K562 (cell line): Measurements from ENCODE around the gene CPM. TPM values are rescaled to one million over a fixed set of nuclear protein-coding genes. Genes with fewer than 3 reads are reported as not detected.

Experiments
- ATAC-seq: fragments of 200-7000 bp; cut with Tn5 transposase; 3 replicates; pipeline ENCODE4 v1.9.1; 2020; ENCODE audit warnings: moderate library complexity
- BruUV-seq: library from RNA; stranded (reverse); fragments of 400-500 nt; replicated peaks from 2 replicates; lab custom pipeline; 2021; lab: Mats Ljungman, UMichigan
- CTCF ChIA-PET: fragments of 300-600 bp; formaldehyde crosslinking; extraction: SDS; loops from one replicate; lab custom pipeline; 2021; ENCODE audit warnings: low intra/inter-chr PET ratio; lab: Yijun Ruan, JAX
- POLR2A ChIA-PET: fragments of 300-600, 350-650 bp; sonication (Branson Sonifier 250); formaldehyde crosslinking; extraction: SDS; loops from one replicate; lab custom pipeline; 2021; ENCODE audit warnings: antibody characterized with exemption, inconsistent platforms; lab: Yijun Ruan, JAX
- DNase-seq, 4 experiments: peaks; one replicate each; pipeline versions ENCODE4 v3.0.0 to v3.0.0-alpha.2; 2011 to 2018; ENCODE audit warnings: low spot score in 3 of 4, mixed read lengths in 3 of 4; ENCODE audit errors: extremely low read depth in 1 of 4
- FAIRE-seq: peaks from 2 replicates; lab custom pipeline; 2011; peaks lifted over from hg19 to GRCh38; lab: Jason Lieb, UNC
- H2AFZ ChIP-seq: 2 replicates; pipeline ENCODE4 v1.6.0; 2011; ENCODE audit warnings: low read depth, low read length, control low read depth, inconsistent platforms
- H3K27ac ChIP-seq: fragments of 200-600 bp; 3 replicates; pipeline ENCODE4 v1.8.0; 2011; ENCODE audit warnings: low read depth, mild to moderate bottlenecking, control low read depth, inconsistent platforms, low read length, moderate library complexity, mixed read lengths; ENCODE audit errors: extremely low read depth
- H3K27me3 ChIP-seq, 2 experiments: fragments of 300-600 bp in 1 of 2; 2 replicates in 1 of 2; 3 replicates in 1 of 2; pipeline versions ENCODE4 v1.6.0 to v1.8.0; 2011; ENCODE audit warnings: inconsistent platforms in 2 of 2, low read length in 2 of 2, mild to moderate bottlenecking in 1 of 2, mixed read lengths in 1 of 2, moderate library complexity in 1 of 2; ENCODE audit not compliant: control insufficient read depth in 2 of 2, insufficient read depth in 2 of 2
- H3K36me3 ChIP-seq: fragments of 300-600 bp; 3 replicates; pipeline ENCODE4 v1.8.0; 2011; ENCODE audit warnings: mild to moderate bottlenecking, low read length, inconsistent platforms; ENCODE audit not compliant: control insufficient read depth, insufficient read depth
- H3K4me1 ChIP-seq, 2 experiments: fragments of 200-600 bp in 1 of 2; replicated peaks in 1 of 2; 2 replicates in 1 of 2; 3 replicates in 1 of 2; pipeline versions ENCODE4 v1.5.1 to v1.8.0; 2011; ENCODE audit warnings: inconsistent platforms in 2 of 2, low read length in 2 of 2, mild to moderate bottlenecking in 1 of 2, mixed read lengths in 1 of 2, moderate library complexity in 1 of 2; ENCODE audit not compliant: control insufficient read depth in 2 of 2, insufficient read depth in 2 of 2
- H3K4me2 ChIP-seq: 2 replicates; pipeline ENCODE4 v1.6.1; 2011; ENCODE audit warnings: low read length, control low read depth, inconsistent platforms, mixed read lengths; ENCODE audit not compliant: insufficient read depth
- H3K4me3 ChIP-seq: fragments of 200-600 bp; sonication (generic), shearing (Covaris generic); 2 replicates; pipeline ENCODE4 v1.5.1; 2016; ENCODE audit warnings: control low read depth, inconsistent platforms
- H3K79me2 ChIP-seq: fragments of 200-600 bp; 3 replicates; pipeline ENCODE4 v1.8.0; 2011; ENCODE audit warnings: low read length, inconsistent platforms; ENCODE audit not compliant: control insufficient read depth, insufficient read depth
- H3K9ac ChIP-seq, 2 experiments: 2 replicates each; pipeline versions ENCODE4 v1.6.0 to v1.6.1; 2011; ENCODE audit warnings: low read depth in 2 of 2, low read length in 2 of 2, control low read depth in 1 of 2, inconsistent platforms in 1 of 2, mild to moderate bottlenecking in 1 of 2, mixed read lengths in 1 of 2; ENCODE audit not compliant: insufficient read depth in 1 of 2
- H3K9me1 ChIP-seq: one replicate; pipeline ENCODE4 v1.6.0; 2011; ENCODE audit warnings: inconsistent platforms, mild to moderate bottlenecking, low read length, moderate library complexity; ENCODE audit not compliant: control insufficient read depth, insufficient read depth
- H3K9me3 ChIP-seq: replicated peaks from 2 replicates; pipeline ENCODE4 v1.5.1; 2011; ENCODE audit warnings: low read depth, low read length, inconsistent platforms; ENCODE audit not compliant: control insufficient read depth, insufficient read depth
- H4K20me1 ChIP-seq: replicated peaks from 2 replicates; pipeline ENCODE4 v1.6.1; 2011; ENCODE audit warnings: low read length, inconsistent platforms, mixed read lengths; ENCODE audit not compliant: control insufficient read depth, insufficient read depth
- BRCA1 ChIP-seq, 2 experiments: fragments of 450-650 bp in 1 of 2; sonication (generic) in 1 of 2; formaldehyde crosslinking in 1 of 2; IDR thresholded peaks; 2 replicates each; pipeline versions ENCODE4 v1.5.0 to v1.6.1; 2017 to 2020; ENCODE audit warnings: mild to moderate bottlenecking in 1 of 2, missing genetic modification reagents in 1 of 2
- CC2D1A ChIP-seq: fragments of 450-650 bp; IDR thresholded peaks from 2 replicates; pipeline ENCODE4 v1.6.1; 2017; ENCODE audit warnings: mild to moderate bottlenecking
- HES1 ChIP-seq: fragments of 450-650 bp; IDR thresholded peaks from 2 replicates; pipeline ENCODE4 v1.6.1; 2016; ENCODE audit warnings: low read depth, mild to moderate bottlenecking, moderate library complexity
- IRF2 ChIP-seq: sonication (generic); formaldehyde crosslinking; IDR thresholded peaks from 2 replicates; pipeline ENCODE4 v1.8.1; 2022; ENCODE audit warnings: mild to moderate bottlenecking, missing genetic modification reagents
- MBD2 ChIP-seq: sonication (generic); IDR thresholded peaks from 2 replicates; pipeline ENCODE4 v1.6.1; 2016; ENCODE audit warnings: low read depth, borderline replicate concordance
- NCOA4 ChIP-seq: fragments of 450-650 bp; IDR thresholded peaks from 2 replicates; pipeline ENCODE4 v1.6.1; 2018; ENCODE audit warnings: mild to moderate bottlenecking; ENCODE audit not compliant: partially characterized antibody
- SMAD2 ChIP-seq: fragments of 150-350 bp; IDR thresholded peaks from 2 replicates; pipeline ENCODE4 v1.6.1; 2014; ENCODE audit warnings: low read depth, mild to moderate bottlenecking, low read length
- SNRNP70 ChIP-seq: fragments of 200-400 bp; formaldehyde crosslinking; optimal IDR thresholded peaks from 2 replicates; pipeline ENCODE3; 2017; ENCODE audit warnings: low read depth, low read length
- TRIM28 ChIP-seq: fragments of 450-650 bp; IDR thresholded peaks from 2 replicates; pipeline ENCODE4 v1.6.1; 2017
- TSC22D4 ChIP-seq: fragments of 450-650 bp; IDR thresholded peaks from 2 replicates; pipeline ENCODE4 v1.6.1; 2016; ENCODE audit warnings: missing genetic modification characterization, missing biosample characterization, control low read depth
- XRCC5 ChIP-seq: fragments of 200-400 bp; formaldehyde crosslinking; IDR thresholded peaks from 2 replicates; pipeline ENCODE4 v1.6.1; 2017; ENCODE audit warnings: low read depth, mild to moderate bottlenecking, low read length
- ZFPM2 ChIP-seq: fragments of 250-450 bp; sonication (Bioruptor Pico); IDR thresholded peaks from 2 replicates; pipeline ENCODE4 v1.5.1; 2022; ENCODE audit warnings: mild to moderate bottlenecking
- ZNF77 ChIP-seq: fragments of 250-450 bp; sonication (Bioruptor Pico); IDR thresholded peaks from 2 replicates; pipeline ENCODE4 v1.5.0; 2020
- WGBS: fragments of 100-300 bp; shearing (Covaris generic); methylation state at CpG from one replicate; pipeline ENCODE4 v1.1.6; 2016; ENCODE audit warnings: low coverage, mixed read lengths; ENCODE audit not compliant: insufficient coverage; ENCODE audit errors: missing lambda C conversion rate; 5-methylcytosine and 5-hydroxymethylcytosine counted together
- in situ Hi-C: fragments of 300-500 bp; cut with MboI; formaldehyde crosslinking; loops from 4 replicates; pipeline ENCODE4 v1.15.0; 2018; ENCODE audit warnings: inconsistent platforms, mixed read lengths
- intact Hi-C: fragments of 100-400 bp; cut with micrococcal nuclease; formaldehyde crosslinking; loops from 2 replicates; pipeline ENCODE4 v1.14.2; 2022
- polyA plus RNA-seq, 8 experiments: library from polyadenylated mRNA; depleted of rRNA in 4 of 8; stranded (reverse) in 5 of 8; unstranded in 3 of 8; fragments of >200 nt; fragmentation: Nextera tagmentation in 2 of 8; fragmentation: Illumina TruSeq in 1 of 8; extraction: Ambion mirVana in 2 of 8; extraction: Trizol in 1 of 8; gene quantifications; 2 replicates each; pipeline versions ENCODE4 v1.2.1 to v1.2.3, GENCODE V29; 2011 to 2014; ENCODE audit warnings: inconsistent platforms in 1 of 8, missing spikeins in 1 of 8
- total RNA-seq, 7 experiments: library from RNA; depleted of rRNA in 6 of 7; stranded (reverse); fragments of >200 nt in 6 of 7; fragmentation: Illumina TruSeq in 2 of 7; extraction: Trizol in 2 of 7; gene quantifications; 2 replicates each; pipeline versions ENCODE4 v1.2.1 to v1.2.3, GENCODE V29; 2011 to 2021; ENCODE audit warnings: low replicate concordance in 1 of 7

The CPM gene
- total and polyA plus RNA-seq, 9 of the 15 experiments (the other 6 are each of a cell fraction or from before 2014, with no cell fraction given), result 0.31 TPM; not detected in 8

GRCh38 chr12:68954811-68955210, 21.8 kb upstream of the CPM start:
- BruUV-seq, result no TSS peak
- H3K4me2 ChIP-seq, result no peak overlapping the region
- ATAC-seq (no peak), FAIRE-seq (no peak), DNase-seq (no peak)
- no peak overlapping the region for H2AFZ ChIP-seq
- H3K9ac ChIP-seq, result no peak overlapping the region
- H4K20me1 ChIP-seq, result no peaks in the 10 kb centered on the region
- H3K4me3 ChIP-seq, result no peak overlapping the region
- intact Hi-C loops, result no loop called here
- no peaks in the 10 kb centered on the region for H3K36me3 ChIP-seq
- H3K27me3 ChIP-seq, result peaks cover 0 to 2% of the 10 kb centered on the region in 2 experiments; a peak in 1 of 5 replicates
- 0% methylated on average over 7 of the region's 7 CpGs for WGBS
- no peak overlapping the region for H3K27ac ChIP-seq
- no peaks in the 10 kb centered on the region for H3K79me2 ChIP-seq
- no peaks in the 10 kb centered on the region for H3K9me1 ChIP-seq
- TF ChIP-seq TRIM28, result no peak
- ChIA-PET CTCF (no interaction called here), POLR2A (interaction anchor here (0.6 kb wide), 1 partner anchor 147 kb away, joined by 3 read pairs; no protein-coding TSS in a partner anchor)
- in situ Hi-C loops, result no loop called here
- H3K4me1 ChIP-seq, result no peaks in the 10 kb centered on the region
- H3K9me3 ChIP-seq, result no peaks in the 10 kb centered on the region

GRCh38 chr12:68953536-68953935, 20.6 kb upstream of the CPM start:
- FAIRE-seq (no peak), DNase-seq (no peak)
- 0% methylated on average over 2 of the region's 2 CpGs for WGBS

More at GRCh38 chr12:68953536-68953935, 20.6 kb upstream of the CPM start:
- intact Hi-C loops, result no loop called here
- in situ Hi-C loops, result no loop called here
- no peak overlapping the region for H3K9ac ChIP-seq
- ChIA-PET CTCF (no interaction called here), POLR2A (no interaction called here)
- no peaks in the 10 kb centered on the region for H3K79me2 ChIP-seq
- H3K9me1 ChIP-seq, result no peaks in the 10 kb centered on the region
- TF ChIP-seq IRF2, result no peak
- no peak for TF ChIP-seq TSC22D4 (tag)
- no peak for TF ChIP-seq XRCC5
- TF ChIP-seq SMAD2, result no peak
- TF ChIP-seq HES1, result no peak
- TF ChIP-seq SNRNP70, result no peak
- TF ChIP-seq BRCA1 (IDR thresholded peaks at IDR 0.05), result no peak
- no peak for TF ChIP-seq BRCA1 (CRISPR knock-in tag; IDR thresholded peaks at IDR 0.05)
- TF ChIP-seq NCOA4, result no peak
- TF ChIP-seq ZNF77 (CRISPR knock-in tag), result no peak
- no peak for TF ChIP-seq ZFPM2 (CRISPR knock-in tag)
- no peak for TF ChIP-seq CC2D1A
- no peak for TF ChIP-seq MBD2
- H3K4me2 ChIP-seq, result no peak overlapping the region
- no peak overlapping the region for H3K27ac ChIP-seq
- H3K9me3 ChIP-seq, result no peaks in the 10 kb centered on the region
- no peaks in the 10 kb centered on the region for H3K4me1 ChIP-seq
- H4K20me1 ChIP-seq, result no peaks in the 10 kb centered on the region
- ATAC-seq, result no peak
- no peak overlapping the region for H2AFZ ChIP-seq
- no peaks in the 10 kb centered on the region for H3K36me3 ChIP-seq
- no peak overlapping the region for H3K4me3 ChIP-seq
- no TSS peak for BruUV-seq
- H3K27me3 ChIP-seq, result peaks cover 0 to 4% of the 10 kb centered on the region in 2 experiments; a peak in 1 of 5 replicates
